GM12878 (cell line): ENCODE results near the gene NCAM1. TPM values are rescaled to one million over a fixed set of nuclear protein-coding genes. Genes with fewer than 3 reads are reported as not detected.

Source experiments
- ATAC-seq: fragments of 200-7000 bp; cut with Tn5 transposase; 3 replicates; pipeline ENCODE4 v1.9.1; 2020; ENCODE audit warnings: mild to moderate bottlenecking, moderate library complexity
- BruUV-seq: library from RNA; stranded (reverse); fragments of 400-500 nt; replicated peaks from 2 replicates; lab custom pipeline; 2021; lab: Mats Ljungman, UMichigan
- CTCF ChIA-PET: fragments of 300-600 bp; sonication (Branson Sonifier 250); formaldehyde crosslinking; extraction: SDS; loops from one replicate; lab custom pipeline; 2021; ENCODE audit warnings: inconsistent platforms; lab: Yijun Ruan, JAX
- POLR2A ChIA-PET: fragments of 350-600 bp; formaldehyde crosslinking; extraction: SDS; loops from one replicate; lab custom pipeline; 2021; ENCODE audit warnings: inconsistent platforms; lab: Charles Lee
- RAD21 ChIA-PET: fragments of 300-600 bp; sonication (Branson Sonifier 250); formaldehyde crosslinking; loops from one replicate; lab custom pipeline; 2023; ENCODE audit warnings: antibody characterized with exemption; ENCODE audit not compliant: unreplicated experiment; lab: Charles Lee
- SMC1A ChIA-PET: fragments of 300-600 bp; sonication (Branson Sonifier 250); formaldehyde crosslinking; loops from one replicate; lab custom pipeline; 2023; ENCODE audit not compliant: unreplicated experiment, uncharacterized antibody; lab: Charles Lee
- DNase-seq: peaks from one replicate; pipeline ENCODE4 v3.0.0-alpha.2; 2011; ENCODE audit warnings: low read depth, low spot score
- FAIRE-seq: peaks from 3 replicates; lab custom pipeline; 2011; peaks lifted over from hg19 to GRCh38; lab: Jason Lieb, UNC
- H2AFZ ChIP-seq: 2 replicates; pipeline ENCODE4 v1.6.0; 2011; ENCODE audit warnings: low read depth, low read length, control low read depth; ENCODE audit not compliant: control insufficient read depth
- H3K27ac ChIP-seq: 2 replicates; pipeline ENCODE4 v1.5.1; 2011; ENCODE audit warnings: control low read depth; ENCODE audit not compliant: control insufficient read depth, insufficient read depth
- H3K27me3 ChIP-seq, 2 experiments: replicated peaks in 1 of 2; 2 replicates each; pipeline versions ENCODE4 v1.6.0 to v1.6.1; 2011; ENCODE audit warnings: low read length in 1 of 2; ENCODE audit not compliant: control insufficient read depth in 2 of 2, insufficient read depth in 2 of 2
- H3K36me3 ChIP-seq, 2 experiments: 2 replicates each; pipeline ENCODE4 v1.5.1; 2011; ENCODE audit warnings: low read length in 1 of 2; ENCODE audit not compliant: control insufficient read depth in 2 of 2, insufficient read depth in 2 of 2
- H3K4me1 ChIP-seq: 2 replicates; pipeline ENCODE4 v1.6.1; 2011; ENCODE audit warnings: mild to moderate bottlenecking, low read length, moderate library complexity, mixed read lengths; ENCODE audit not compliant: control insufficient read depth, insufficient read depth
- H3K4me2 ChIP-seq: 2 replicates; pipeline ENCODE4 v1.6.0; 2011; ENCODE audit warnings: control low read depth; ENCODE audit not compliant: control insufficient read depth, insufficient read depth
- H3K4me3 ChIP-seq: fragments of 200-600 bp; sonication (generic); 2 replicates; pipeline ENCODE4 v1.5.1; 2016
- H3K79me2 ChIP-seq: 2 replicates; pipeline ENCODE4 v1.6.0; 2011; ENCODE audit warnings: low read length; ENCODE audit not compliant: control insufficient read depth, insufficient read depth
- H3K9ac ChIP-seq: 2 replicates; pipeline ENCODE4 v1.8.0; 2011; ENCODE audit warnings: low read length, control low read depth, mixed read lengths; ENCODE audit not compliant: control insufficient read depth, insufficient read depth
- H3K9me3 ChIP-seq: replicated peaks from 3 replicates; pipeline ENCODE4 v1.5.1; 2011; ENCODE audit warnings: mild to moderate bottlenecking, low read length; ENCODE audit not compliant: control insufficient read depth, insufficient read depth
- H4K20me1 ChIP-seq: 2 replicates; pipeline ENCODE4 v1.6.0; 2011; ENCODE audit not compliant: control insufficient read depth, insufficient read depth
- RELA ChIP-seq: fragments of 450-650 bp; IDR thresholded peaks from 2 replicates; pipeline ENCODE4 v1.8.0; 2014; ENCODE audit warnings: borderline replicate concordance; ENCODE audit not compliant: partially characterized antibody
- WGBS: methylation state at CpG from one replicate; pipeline ENCODE4 v1.1.6; 2016; ENCODE audit warnings: low lambda C conversion rate; ENCODE audit not compliant: insufficient replicate concordance, insufficient coverage; ENCODE audit errors: missing lambda C conversion rate; 5-methylcytosine and 5-hydroxymethylcytosine counted together
- in situ Hi-C: fragments of 300-500 bp; cut with MboI; formaldehyde crosslinking; loops from 9 replicates; pipeline ENCODE4 v1.14.3; 2018; ENCODE audit warnings: mixed read lengths
- intact Hi-C: fragments of 100-400 bp; cut with micrococcal nuclease; formaldehyde crosslinking; loops from one replicate; pipeline ENCODE4 v1.14.2; 2022; ENCODE audit not compliant: unreplicated experiment
- polyA plus RNA-seq, 11 experiments: library from polyadenylated mRNA; depleted of rRNA in 4 of 11; unstranded in 6 of 11; stranded (reverse) in 5 of 11; fragments of >200 nt; fragmentation: Nextera tagmentation in 4 of 11; fragmentation: Illumina TruSeq in 1 of 11; extraction: Ambion mirVana in 4 of 11; extraction: Trizol in 1 of 11; gene quantifications; 1 replicate in 1 of 11; 2 replicates in 10 of 11; pipeline versions ENCODE4 v1.2.1 to v1.2.3, GENCODE V29; 2011 to 2016; ENCODE audit warnings: inconsistent platforms in 2 of 11, missing spikeins in 2 of 11, low read depth in 1 of 11
- total RNA-seq, 4 experiments: library from RNA; depleted of rRNA in 3 of 4; stranded (reverse); fragments of >200 nt in 3 of 4; fragmentation: Illumina TruSeq in 1 of 4; extraction: Trizol in 1 of 4; gene quantifications; 2 replicates each; pipeline versions ENCODE4 v1.2.1 to v1.2.3, GENCODE V29; 2013 to 2021
- TF ChIP-seq, protein P1 (sequence below), 3 experiments: IDR thresholded peaks in 2 of 3; conservative IDR thresholded peaks in 1 of 3; 2 replicates each; pipeline ENCODE4 v1.5.1; 2011; ENCODE audit warnings: low read depth in 3 of 3, low read length in 3 of 3, mild to moderate bottlenecking in 3 of 3, control low read depth in 2 of 3, moderate library complexity in 2 of 3, inconsistent platforms in 1 of 3, mixed read lengths in 1 of 3; ENCODE audit not compliant: control insufficient read depth in 2 of 3, insufficient read depth in 1 of 3; ENCODE audit errors: extremely low read depth in 1 of 3

NCAM1 gene
- total and polyA plus RNA-seq, 10 of the 15 experiments (the other 5 are each of a cell fraction or from before 2014, with no cell fraction given) = 0.10 to 0.23 (median 0.11) TPM; not detected in 7

DNA sequence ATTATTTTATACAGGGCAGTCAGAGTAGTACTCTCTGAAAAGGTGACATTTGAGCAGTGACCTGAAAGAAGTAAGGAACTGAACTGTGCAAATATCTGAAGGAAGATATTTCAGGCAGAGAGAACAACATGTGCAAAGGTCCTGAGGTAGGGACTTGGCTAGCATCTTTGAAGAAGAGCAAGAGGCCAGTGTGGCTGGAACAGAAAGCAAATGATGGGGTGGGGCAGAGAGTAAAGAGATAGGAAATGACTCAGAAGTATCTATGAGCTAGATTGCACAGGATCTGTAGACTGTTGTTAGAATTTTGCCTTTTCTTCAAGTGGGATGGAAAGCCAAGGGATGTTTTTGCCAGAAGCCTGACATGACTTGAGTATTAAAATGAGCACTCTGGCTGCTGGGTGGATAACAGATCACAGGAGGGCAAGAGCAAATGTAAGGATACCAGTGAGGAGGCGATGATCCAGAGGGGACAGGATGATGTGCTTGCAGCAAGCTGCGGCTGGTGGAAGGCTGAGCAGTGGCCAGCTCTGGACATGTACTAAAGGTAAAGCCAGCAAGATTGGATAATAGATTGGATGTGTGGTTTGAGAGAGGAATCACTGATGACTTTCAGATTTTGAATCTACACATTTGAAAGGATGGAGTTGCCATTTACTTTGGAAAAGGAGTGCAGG lies 320.0 kb downstream of the NCAM1 start:
- H3K27me3 ChIP-seq = no peaks in the 10 kb centered on the region
- POLR2A ChIA-PET = no interaction called here
- no peak overlapping the region for H2AFZ ChIP-seq
- no peak for TF ChIP-seq RELA
- TF ChIP-seq, protein P1, sequence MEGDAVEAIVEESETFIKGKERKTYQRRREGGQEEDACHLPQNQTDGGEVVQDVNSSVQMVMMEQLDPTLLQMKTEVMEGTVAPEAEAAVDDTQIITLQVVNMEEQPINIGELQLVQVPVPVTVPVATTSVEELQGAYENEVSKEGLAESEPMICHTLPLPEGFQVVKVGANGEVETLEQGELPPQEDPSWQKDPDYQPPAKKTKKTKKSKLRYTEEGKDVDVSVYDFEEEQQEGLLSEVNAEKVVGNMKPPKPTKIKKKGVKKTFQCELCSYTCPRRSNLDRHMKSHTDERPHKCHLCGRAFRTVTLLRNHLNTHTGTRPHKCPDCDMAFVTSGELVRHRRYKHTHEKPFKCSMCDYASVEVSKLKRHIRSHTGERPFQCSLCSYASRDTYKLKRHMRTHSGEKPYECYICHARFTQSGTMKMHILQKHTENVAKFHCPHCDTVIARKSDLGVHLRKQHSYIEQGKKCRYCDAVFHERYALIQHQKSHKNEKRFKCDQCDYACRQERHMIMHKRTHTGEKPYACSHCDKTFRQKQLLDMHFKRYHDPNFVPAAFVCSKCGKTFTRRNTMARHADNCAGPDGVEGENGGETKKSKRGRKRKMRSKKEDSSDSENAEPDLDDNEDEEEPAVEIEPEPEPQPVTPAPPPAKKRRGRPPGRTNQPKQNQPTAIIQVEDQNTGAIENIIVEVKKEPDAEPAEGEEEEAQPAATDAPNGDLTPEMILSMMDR (IDR thresholded peaks at IDR 0.05 in 2 of 3, conservative IDR thresholded peaks at IDR 0.05 in 1 of 3; ENCODE audit: control insufficient read depth in 2 of 3, extremely low read depth in 1 of 3, insufficient read depth in 1 of 3, low read depth in 3 of 3, low read length in 3 of 3) = no peak
- H3K9me3 ChIP-seq = no peaks in the 10 kb centered on the region
- RAD21 ChIA-PET = no interaction called here
- in situ Hi-C loops = loop anchor here (10.0 kb wide), 1 partner anchor 1056 kb away; the partner anchor contains the start of gene PTS
- H4K20me1 ChIP-seq = no peaks in the 10 kb centered on the region
- DNase-seq = no peak
- H3K36me3 ChIP-seq = no peaks in the 10 kb centered on the region
- CTCF ChIA-PET = interaction anchor here (0.8 to 1.1 kb wide), 2 partner anchors 9 to 17 kb away, joined by 3 to 4 read pairs; no protein-coding TSS in a partner anchor
- no peak overlapping the region for H3K27ac ChIP-seq
- ATAC-seq = no peak
- intact Hi-C loops = no loop called here
- SMC1A ChIA-PET = interaction anchor here (0.6 kb wide), 1 partner anchor 305 kb away, joined by 3 read pairs; no protein-coding TSS in a partner anchor
- H3K4me1 ChIP-seq = no peaks in the 10 kb centered on the region
- H3K4me2 ChIP-seq = no peak overlapping the region
- H3K4me3 ChIP-seq = no peak overlapping the region
- BruUV-seq = no TSS peak
- no peaks in the 10 kb centered on the region for H3K79me2 ChIP-seq
- no peak overlapping the region for H3K9ac ChIP-seq
- WGBS = 41% methylated on average over 2 of the region's 2 CpGs
- no peak for FAIRE-seq
